HG03354 (cell line): ENCODE data around the gene TP53I13.
"Not testable (repeated sequence)": the region's sequence is repeated elsewhere in the genome, so short reads cannot be mapped to it uniquely, and the experiment has no call there.

Experiments used
- ATAC-seq: cut with Tn5 transposase; IDR thresholded peaks from one replicate; pipeline ENCODE4 v1.9.1; 2021; ENCODE audit warnings: mild to moderate bottlenecking; ENCODE audit not compliant: unreplicated experiment, poor library complexity, severe bottlenecking

The TP53I13 gene

DNA sequence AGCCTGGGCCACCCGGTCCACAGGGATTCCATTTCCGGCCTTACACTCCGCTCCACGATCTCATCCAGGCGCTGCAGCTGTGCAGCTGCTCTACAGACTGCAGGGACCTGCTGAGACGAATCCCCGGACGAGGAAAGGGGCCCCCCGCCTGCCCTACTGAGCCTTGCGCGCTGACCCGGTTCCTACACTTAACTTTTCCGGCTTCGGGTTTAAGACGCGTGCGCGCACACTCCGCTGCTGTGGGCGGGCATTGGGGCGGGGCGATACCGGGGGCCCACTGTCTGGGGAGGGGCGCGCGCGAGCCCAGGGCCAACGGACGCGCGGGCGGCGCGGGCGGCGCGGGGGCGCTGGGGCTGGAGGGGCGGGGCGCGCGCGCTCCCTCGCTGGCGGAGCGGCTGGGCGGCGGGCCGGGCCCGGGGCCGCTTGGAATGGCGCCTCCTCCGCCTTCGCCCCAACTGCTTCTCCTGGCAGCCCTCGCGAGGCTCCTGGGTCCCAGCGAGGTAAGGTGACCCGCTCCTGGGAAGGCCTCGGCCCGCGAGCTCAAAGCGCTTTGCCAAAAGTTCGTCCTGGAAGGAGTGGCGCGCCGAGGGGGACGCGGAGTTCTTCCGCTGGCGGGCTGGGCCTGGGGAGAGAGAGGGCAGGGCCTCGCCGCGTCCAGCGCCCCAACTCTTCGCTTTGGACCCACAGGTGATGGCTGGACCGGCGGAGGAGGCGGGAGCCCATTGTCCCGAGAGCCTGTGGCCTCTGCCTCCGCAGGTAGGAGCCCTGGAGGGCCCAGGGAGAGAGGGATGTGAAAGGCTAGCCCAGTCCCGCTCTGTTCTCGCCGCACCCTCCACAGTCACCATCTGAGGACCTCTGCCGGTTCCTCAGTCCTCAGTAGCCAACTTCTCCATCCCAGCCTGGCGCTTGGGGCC lies at the start of gene TP53I13:
Gene TP53I13 (plus strand): TSS at position 371 of the 914 bp plus-strand sequence. CDS start 58 bp downstream, at position 429.
- peak; percentile 41 for ATAC-seq

GRCh38 chr17:29524692-29525091 lies 43.8 kb upstream of the TP53I13 start:
- ATAC-seq = no peak

DNA sequence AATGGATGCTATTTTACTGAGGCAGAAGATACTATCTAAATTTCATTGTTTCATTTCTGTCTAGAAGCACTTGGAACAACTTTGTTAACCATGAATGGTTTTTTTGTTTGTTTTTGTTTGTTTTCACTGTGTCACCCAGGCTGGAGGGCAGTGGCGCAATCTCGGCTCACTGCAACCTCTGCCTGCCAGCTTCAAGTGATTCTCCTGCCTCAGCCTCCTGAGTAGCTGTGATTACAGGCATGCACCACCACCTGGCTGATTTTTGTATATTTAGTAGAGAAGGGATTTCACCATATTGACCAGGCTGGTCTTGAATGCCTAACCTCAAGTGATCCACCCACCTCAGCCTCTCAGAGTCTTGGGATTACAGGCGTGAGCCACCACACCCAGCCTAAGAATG lies 42.2 kb upstream of the TP53I13 start:
- no peak for ATAC-seq

GRCh38 chr17:29533976-29534375 lies 34.5 kb upstream of the TP53I13 start:
- no peak for ATAC-seq

DNA sequence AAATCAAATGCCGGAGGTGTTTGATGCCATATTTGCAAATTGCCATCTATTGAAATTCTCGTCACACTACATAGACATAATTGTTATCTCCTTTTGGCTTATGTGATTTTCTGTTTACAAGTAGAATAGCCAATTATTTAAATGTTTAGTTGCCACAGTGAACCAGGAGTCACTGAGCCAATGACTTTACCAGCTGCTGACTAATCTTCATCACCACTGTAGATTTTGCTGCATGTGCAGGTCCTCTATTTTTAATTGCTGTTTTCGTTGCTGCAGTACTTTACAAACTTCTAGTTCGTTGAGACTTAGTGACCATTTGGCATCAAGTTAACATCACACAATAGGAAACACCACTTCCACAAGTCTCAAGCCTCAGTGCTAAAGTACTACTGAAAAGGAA lies 24.4 kb upstream of the TP53I13 start:
- no peak for ATAC-seq

DNA sequence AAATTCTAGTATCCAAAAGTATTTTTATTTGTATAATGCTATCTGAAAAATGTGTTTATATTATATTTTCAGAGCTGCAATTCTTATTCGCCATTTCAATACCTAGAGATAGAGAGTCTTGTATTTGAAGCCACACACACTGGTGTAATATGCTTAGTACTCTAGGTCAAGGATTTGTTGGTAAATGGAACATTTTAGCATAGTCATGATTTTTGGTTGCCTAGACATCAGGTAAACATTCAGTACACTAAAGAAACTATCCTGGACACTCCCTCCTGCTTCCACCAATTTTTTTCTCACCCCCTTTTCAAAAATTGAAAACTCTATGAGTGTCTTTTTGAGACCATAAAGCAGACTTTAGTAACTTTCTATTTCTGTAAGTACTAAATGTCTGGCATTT lies 22.4 kb upstream of the TP53I13 start:
- no peak for ATAC-seq

DNA sequence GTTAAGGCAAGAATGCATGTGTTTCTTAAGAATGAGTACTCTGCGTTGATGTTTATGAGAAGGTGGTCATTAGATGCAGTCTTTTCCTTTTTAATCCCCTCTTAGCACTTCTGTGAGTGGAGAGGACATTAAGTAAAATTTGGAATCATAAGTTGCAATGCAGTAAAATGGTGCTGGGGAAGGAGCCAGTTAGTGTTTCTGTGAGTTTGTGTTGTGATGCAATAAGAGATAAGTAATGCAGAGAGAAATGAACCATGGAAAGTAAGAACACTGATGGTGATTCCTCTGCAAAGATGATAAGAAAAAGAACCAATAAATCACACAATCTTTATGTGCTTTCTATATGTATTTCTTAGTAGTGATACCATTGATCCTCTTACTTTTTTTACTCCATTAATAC lies 21.7 kb upstream of the TP53I13 start:
- no peak for ATAC-seq

GRCh38 chr17:29549177-29549923 lies 19.2 kb upstream of the TP53I13 start:
- no peak for ATAC-seq

DNA sequence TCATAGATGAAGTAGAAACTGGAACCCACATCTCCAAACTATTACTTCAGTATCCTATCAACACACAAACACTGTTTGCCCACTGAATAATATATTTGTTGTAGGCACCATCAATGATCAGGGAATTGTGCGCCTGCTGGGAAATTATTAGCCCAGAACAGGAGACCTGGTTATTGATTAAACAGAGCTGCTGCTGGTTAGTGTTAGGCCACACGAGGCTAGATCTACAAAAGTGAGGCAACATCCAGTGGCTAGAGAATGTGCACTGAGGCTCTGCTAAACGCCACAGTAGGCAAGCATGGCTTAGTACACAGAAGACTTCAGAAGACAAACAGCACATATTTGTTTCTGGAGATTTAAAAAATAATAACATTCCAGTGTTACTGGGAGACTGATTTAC lies 12.7 kb upstream of the TP53I13 start:
- ATAC-seq = no peak

- no peak for ATAC-seq
Measured at GRCh38 chr17:29557085-29557738, 11.3 kb upstream of the TP53I13 start.

DNA sequence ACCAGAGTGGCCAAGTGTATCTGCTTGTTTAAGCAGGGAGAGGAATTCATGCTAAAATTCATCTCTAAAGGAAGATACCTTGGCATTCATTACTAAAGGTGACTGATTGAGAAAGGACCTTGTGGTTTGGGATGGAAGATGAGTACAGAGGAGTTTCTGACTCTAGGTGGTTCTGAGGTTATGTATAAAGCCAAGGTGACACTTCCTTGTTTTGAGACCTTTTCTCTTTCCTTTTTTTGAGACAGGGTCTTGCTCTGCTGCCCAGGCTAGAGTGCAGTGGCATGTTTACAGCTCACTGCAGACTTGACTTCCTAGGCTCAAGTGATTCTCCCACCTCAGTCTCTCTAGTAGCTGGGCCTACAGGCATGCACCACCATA lies 10.8 kb upstream of the TP53I13 start:
- ATAC-seq = no peak

DNA sequence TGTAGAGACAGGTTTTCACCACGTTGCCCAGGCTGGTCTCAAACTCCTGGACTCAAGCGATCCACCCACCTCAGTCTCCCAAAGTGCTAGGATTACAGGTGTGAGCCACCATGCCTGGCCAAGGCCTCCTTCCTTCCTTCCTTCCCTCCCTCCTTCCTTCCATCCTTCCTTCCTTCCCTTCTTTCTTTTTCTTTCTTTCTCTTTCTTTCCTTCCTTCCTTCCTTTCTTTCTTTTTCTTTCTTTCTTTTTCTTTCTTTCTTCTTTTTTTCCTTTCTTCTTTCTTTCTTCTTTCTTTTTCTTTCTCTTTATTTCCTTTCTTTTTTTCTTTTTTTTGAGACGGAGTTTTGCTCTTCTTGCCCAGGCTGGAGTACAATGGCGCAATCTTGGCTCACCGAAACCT lies 10.4 kb upstream of the TP53I13 start:
- not testable (repeated sequence) for ATAC-seq

- ATAC-seq = no peak
Measured at GRCh38 chr17:29559640-29560039, 8.9 kb upstream of the TP53I13 start.

DNA sequence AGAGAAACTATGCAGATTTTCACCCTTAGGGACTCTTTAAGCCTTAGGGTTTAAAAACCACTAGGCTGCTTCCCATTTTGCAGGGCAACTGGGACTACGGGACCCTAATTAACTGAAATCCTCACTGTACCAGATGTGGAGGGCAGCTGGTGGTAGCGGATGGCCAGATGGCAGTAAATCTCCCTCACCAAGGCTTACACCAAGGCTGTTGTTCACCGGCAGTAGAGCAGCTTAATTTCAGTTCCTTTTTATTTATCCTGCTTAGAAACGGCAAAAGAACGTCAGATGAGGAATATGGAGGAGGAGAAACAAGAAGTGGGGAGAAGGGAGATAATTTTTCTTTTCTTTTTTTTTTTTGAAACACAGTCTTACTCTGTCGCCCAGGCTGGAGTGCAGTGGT lies 8.2 kb upstream of the TP53I13 start:
- ATAC-seq = no peak

- ATAC-seq = no peak
Measured at GRCh38 chr17:29561554-29562517, 6.7 kb upstream of the TP53I13 start.

DNA sequence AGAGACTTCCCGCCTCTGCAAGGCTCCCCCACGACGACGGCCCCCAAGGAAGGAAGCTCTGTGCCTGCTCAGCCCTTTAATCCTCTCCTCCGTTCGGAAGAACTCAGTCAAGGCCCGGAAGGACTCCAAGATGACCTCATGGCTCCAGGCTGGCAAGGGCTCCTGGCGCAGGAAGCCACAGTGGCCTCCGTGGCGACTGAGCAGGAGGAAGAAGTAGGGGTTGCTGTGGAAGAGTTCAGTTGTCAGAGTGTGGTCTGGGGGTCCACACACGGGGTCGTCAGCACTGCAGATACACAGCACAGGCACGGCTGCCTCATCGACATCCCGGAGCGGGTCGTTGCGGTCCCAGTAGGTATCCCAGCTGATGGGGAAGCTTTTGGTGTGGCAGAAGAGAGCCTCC lies 5.9 kb upstream of the TP53I13 start:
- no peak for ATAC-seq

- ATAC-seq = no peak
Measured at GRCh38 chr17:29563816-29564215, 4.7 kb upstream of the TP53I13 start.

DNA sequence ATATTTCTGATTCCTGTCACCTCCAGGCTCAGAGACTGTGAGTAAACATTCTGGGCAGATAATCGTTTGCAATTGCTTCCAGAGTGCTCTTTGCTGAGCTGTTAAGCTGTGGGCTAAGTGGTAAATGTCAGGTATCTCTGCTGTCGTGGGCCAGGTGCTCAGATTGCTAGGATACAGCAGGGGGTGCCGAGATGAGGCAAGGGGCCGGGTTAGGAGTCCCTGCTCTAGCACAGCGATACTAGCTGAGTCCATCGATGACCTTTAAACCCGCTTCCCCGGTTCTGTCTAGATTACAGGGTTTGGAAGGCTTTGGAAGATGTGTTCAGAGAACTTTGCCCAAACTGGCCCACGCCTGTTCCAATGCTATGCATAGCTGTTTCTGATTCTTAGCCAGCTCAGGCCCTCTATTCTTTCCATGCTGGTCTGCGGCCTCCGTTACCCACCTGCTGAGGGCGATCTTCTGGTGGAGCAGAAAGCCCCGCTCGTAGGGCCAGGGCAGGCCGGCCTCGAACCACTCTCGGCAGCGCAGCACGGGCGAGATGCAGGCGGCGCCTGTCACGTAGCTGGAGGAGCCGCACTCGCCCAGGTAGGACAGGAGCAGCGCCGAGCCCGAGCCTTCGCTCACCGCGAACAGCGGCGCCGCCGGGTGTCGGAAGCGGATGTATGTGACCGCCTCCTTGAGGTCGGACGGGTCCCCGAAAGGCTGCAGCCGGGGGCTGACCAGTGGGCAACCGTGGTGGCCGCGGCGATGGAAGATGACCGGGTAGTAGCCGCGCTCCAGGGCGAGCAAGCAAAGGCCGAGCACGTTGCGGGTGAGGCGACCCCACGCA lies 2.6 kb upstream of the TP53I13 start:
- no peak for ATAC-seq
